ENCODE data around the gene CALML3. TPM values are rescaled to one million over a fixed set of nuclear protein-coding genes. Genes with fewer than 3 reads are reported as not detected.
A peak's percentile ranks its signal among the peaks of the same experiment; 100 is the strongest.

CALML3 gene
- total and polyA plus RNA-seq, 2 of the 13 experiments (the other 11 are each of a cell fraction or from before 2014, with no cell fraction given) = not detected

DNA sequence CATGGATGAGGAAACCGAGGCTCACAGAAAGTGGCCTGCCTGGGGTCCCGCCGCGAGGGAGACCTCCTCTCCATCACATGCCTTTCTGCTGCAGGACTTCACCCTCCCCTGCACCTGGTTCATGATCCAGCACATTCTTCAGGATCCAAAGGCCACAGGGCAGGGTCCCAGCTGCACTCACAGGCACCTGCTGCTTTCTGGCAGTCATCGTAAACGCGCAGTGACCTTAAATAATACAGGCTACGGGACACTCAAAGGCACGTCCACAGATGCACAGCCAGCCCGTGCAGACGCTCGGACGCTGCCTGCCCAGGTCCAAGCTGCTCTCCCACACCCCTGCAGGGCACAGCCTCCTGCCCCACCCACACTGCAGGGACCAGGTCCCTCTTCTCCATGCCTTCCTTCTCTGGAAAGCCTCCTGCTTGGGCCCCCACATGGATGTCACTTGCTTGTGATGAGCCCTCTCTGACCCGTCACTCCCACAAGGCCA lies 49.9 kb downstream of the CALML3 start (continued):
- TF ChIP-seq ZSCAN20 (CRISPR knock-in tag; IDR thresholded peaks at IDR 0.05; ENCODE audit: borderline replicate concordance) = no peak
- 0 out of 2 replicates have a peak, but pooled peaks have one; percentile 52 for TF ChIP-seq ZNF292 (CRISPR knock-in tag; IDR thresholded peaks at IDR 0.05; ENCODE audit: borderline replicate concordance, low read depth)
- no peak for TF ChIP-seq AKAP8 (CRISPR knock-in tag; IDR thresholded peaks at IDR 0.05)
- no peak for TF ChIP-seq POLR2AphosphoS2 (IDR thresholded peaks at IDR 0.05; ENCODE audit: low read depth, low read length)
- TF ChIP-seq, protein P1, sequence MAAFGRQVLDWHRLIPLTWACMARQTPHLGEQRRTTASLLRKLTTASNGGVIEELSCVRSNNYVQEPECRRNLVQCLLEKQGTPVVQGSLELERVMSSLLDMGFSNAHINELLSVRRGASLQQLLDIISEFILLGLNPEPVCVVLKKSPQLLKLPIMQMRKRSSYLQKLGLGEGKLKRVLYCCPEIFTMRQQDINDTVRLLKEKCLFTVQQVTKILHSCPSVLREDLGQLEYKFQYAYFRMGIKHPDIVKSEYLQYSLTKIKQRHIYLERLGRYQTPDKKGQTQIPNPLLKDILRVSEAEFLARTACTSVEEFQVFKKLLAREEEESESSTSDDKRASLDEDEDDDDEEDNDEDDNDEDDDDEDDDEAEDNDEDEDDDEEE (CRISPR knock-in tag; IDR thresholded peaks at IDR 0.05) = no peak
- TF ChIP-seq SOX6 (IDR thresholded peaks at IDR 0.05) = no peak
- TF ChIP-seq SOX6 (CRISPR knock-in tag; IDR thresholded peaks at IDR 0.05) = 0 out of 2 replicates have a peak, but pooled peaks have one; percentile 17
- TF ChIP-seq, protein P2, sequence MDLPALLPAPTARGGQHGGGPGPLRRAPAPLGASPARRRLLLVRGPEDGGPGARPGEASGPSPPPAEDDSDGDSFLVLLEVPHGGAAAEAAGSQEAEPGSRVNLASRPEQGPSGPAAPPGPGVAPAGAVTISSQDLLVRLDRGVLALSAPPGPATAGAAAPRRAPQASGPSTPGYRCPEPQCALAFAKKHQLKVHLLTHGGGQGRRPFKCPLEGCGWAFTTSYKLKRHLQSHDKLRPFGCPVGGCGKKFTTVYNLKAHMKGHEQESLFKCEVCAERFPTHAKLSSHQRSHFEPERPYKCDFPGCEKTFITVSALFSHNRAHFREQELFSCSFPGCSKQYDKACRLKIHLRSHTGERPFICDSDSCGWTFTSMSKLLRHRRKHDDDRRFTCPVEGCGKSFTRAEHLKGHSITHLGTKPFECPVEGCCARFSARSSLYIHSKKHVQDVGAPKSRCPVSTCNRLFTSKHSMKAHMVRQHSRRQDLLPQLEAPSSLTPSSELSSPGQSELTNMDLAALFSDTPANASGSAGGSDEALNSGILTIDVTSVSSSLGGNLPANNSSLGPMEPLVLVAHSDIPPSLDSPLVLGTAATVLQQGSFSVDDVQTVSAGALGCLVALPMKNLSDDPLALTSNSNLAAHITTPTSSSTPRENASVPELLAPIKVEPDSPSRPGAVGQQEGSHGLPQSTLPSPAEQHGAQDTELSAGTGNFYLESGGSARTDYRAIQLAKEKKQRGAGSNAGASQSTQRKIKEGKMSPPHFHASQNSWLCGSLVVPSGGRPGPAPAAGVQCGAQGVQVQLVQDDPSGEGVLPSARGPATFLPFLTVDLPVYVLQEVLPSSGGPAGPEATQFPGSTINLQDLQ (CRISPR knock-in tag; IDR thresholded peaks at IDR 0.05) = no peak
- no peak for TF ChIP-seq CHCHD3 (CRISPR knock-in tag; IDR thresholded peaks at IDR 0.05)
- TF ChIP-seq RFX3 (CRISPR knock-in tag; IDR thresholded peaks at IDR 0.05) = no peak
- TF ChIP-seq ZNF225 (CRISPR knock-in tag; IDR thresholded peaks at IDR 0.05) = peak; percentile 32; the same call in 1 of the 2 replicates
- TF ChIP-seq, protein P3, sequence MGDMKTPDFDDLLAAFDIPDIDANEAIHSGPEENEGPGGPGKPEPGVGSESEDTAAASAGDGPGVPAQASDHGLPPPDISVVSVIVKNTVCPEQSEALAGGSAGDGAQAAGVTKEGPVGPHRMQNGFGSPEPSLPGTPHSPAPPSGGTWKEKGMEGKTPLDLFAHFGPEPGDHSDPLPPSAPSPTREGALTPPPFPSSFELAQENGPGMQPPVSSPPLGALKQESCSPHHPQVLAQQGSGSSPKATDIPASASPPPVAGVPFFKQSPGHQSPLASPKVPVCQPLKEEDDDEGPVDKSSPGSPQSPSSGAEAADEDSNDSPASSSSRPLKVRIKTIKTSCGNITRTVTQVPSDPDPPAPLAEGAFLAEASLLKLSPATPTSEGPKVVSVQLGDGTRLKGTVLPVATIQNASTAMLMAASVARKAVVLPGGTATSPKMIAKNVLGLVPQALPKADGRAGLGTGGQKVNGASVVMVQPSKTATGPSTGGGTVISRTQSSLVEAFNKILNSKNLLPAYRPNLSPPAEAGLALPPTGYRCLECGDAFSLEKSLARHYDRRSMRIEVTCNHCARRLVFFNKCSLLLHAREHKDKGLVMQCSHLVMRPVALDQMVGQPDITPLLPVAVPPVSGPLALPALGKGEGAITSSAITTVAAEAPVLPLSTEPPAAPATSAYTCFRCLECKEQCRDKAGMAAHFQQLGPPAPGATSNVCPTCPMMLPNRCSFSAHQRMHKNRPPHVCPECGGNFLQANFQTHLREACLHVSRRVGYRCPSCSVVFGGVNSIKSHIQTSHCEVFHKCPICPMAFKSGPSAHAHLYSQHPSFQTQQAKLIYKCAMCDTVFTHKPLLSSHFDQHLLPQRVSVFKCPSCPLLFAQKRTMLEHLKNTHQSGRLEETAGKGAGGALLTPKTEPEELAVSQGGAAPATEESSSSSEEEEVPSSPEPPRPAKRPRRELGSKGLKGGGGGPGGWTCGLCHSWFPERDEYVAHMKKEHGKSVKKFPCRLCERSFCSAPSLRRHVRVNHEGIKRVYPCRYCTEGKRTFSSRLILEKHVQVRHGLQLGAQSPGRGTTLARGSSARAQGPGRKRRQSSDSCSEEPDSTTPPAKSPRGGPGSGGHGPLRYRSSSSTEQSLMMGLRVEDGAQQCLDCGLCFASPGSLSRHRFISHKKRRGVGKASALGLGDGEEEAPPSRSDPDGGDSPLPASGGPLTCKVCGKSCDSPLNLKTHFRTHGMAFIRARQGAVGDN (CRISPR knock-in tag; IDR thresholded peaks at IDR 0.05) = peak; percentile 76
- TF ChIP-seq ZFP36 (IDR thresholded peaks at IDR 0.05; ENCODE audit: borderline replicate concordance, low read depth, low read length, partially characterized antibody) = no peak
- TF ChIP-seq ZNF468 (CRISPR knock-in tag; IDR thresholded peaks at IDR 0.05) = no peak
- TF ChIP-seq CAMTA2 (CRISPR knock-in tag; IDR thresholded peaks at IDR 0.05; ENCODE audit: borderline replicate concordance) = no peak
- no peak for TF ChIP-seq ZNF629 (CRISPR knock-in tag; conservative IDR thresholded peaks at IDR 0.05)
- 0 out of 2 replicates have a peak, but pooled peaks have one; percentile 17 for TF ChIP-seq ZNF768 (CRISPR knock-in tag; IDR thresholded peaks at IDR 0.05)
- TF ChIP-seq HNRNPLL (IDR thresholded peaks at IDR 0.05; ENCODE audit: low read depth, low read length, poor library complexity, severe bottlenecking) = no peak
- TF ChIP-seq ZNF781 (CRISPR knock-in tag; IDR thresholded peaks at IDR 0.05; ENCODE audit: borderline replicate concordance, not compliant biosample characterization) = no peak
- TF ChIP-seq ZNF567 (CRISPR knock-in tag; IDR thresholded peaks at IDR 0.05; ENCODE audit: borderline replicate concordance) = no peak
- no peak for TF ChIP-seq ZNF430 (CRISPR knock-in tag; IDR thresholded peaks at IDR 0.05)

All from HepG2 (cell line).